Neural cell (in vitro differentiated cells): ENCODE results near the gene NPR2. TPM values are rescaled to one million over a fixed set of nuclear protein-coding genes. Genes with fewer than 3 reads are reported as not detected.

Source experiments
- H2AFZ ChIP-seq: fragments of 200-600, 300-800 bp; sonication (generic), shearing (Covaris generic); 2 replicates; pipeline ENCODE4 v1.6.0; 2014; ENCODE audit warnings: low read depth, mild to moderate bottlenecking, antibody characterized with exemption, low read length, moderate library complexity
- H3F3A ChIP-seq: fragments of 200-600 bp; shearing (Covaris generic); 2 replicates; pipeline ENCODE4 v1.6.1; 2016; ENCODE audit warnings: mild to moderate bottlenecking, moderate library complexity, mixed read lengths, antibody characterized with exemption, low read length; ENCODE audit not compliant: insufficient read depth, poor library complexity, severe bottlenecking
- H3K27ac ChIP-seq: fragments of 200-600, 300-800 bp; sonication (generic), shearing (Covaris generic); 2 replicates; pipeline ENCODE4 v1.5.1; 2014; ENCODE audit warnings: mild to moderate bottlenecking, low read length, moderate library complexity
- H3K27me3 ChIP-seq: fragments of 300-800, 200-600 bp; sonication (generic), shearing (Covaris generic); 2 replicates; pipeline ENCODE4 v1.6.0; 2014; ENCODE audit warnings: mild to moderate bottlenecking, low read depth, low read length, moderate library complexity; ENCODE audit not compliant: insufficient read depth
- H3K36me3 ChIP-seq: fragments of 300-800, 200-600 bp; sonication (generic), shearing (Covaris generic); 2 replicates; pipeline ENCODE4 v1.5.1; 2014; ENCODE audit warnings: mild to moderate bottlenecking, antibody characterized with exemption, low read length, moderate library complexity; ENCODE audit not compliant: insufficient read depth
- H3K4me2 ChIP-seq: fragments of 300-800, 200-600 bp; sonication (generic), shearing (Covaris generic); 2 replicates; pipeline ENCODE4 v1.6.0; 2014; ENCODE audit warnings: mild to moderate bottlenecking, low read length
- H3K4me3 ChIP-seq: fragments of 300-800, 200-600 bp; sonication (generic), shearing (Covaris generic); 2 replicates; pipeline ENCODE4 v1.5.1; 2014; ENCODE audit warnings: mild to moderate bottlenecking, low read length, moderate library complexity
- H3K79me2 ChIP-seq: fragments of 200-600 bp; shearing (Covaris generic); replicated peaks from 2 replicates; pipeline ENCODE4 v1.6.0; 2014; ENCODE audit warnings: mild to moderate bottlenecking, low read length, moderate library complexity; ENCODE audit not compliant: insufficient read depth
- H3K9ac ChIP-seq: fragments of 300-800, 200-600 bp; sonication (generic), shearing (Covaris generic); 2 replicates; pipeline ENCODE4 v1.6.1; 2016; ENCODE audit warnings: mild to moderate bottlenecking, low read length, mixed read lengths
- H3K9me2 ChIP-seq: fragments of 200-600 bp; shearing (Covaris generic); 2 replicates; pipeline ENCODE4 v1.6.1; 2016; ENCODE audit warnings: mild to moderate bottlenecking, low read length, mixed read lengths; ENCODE audit not compliant: insufficient read depth
- H3K9me3 ChIP-seq: fragments of 200-600, 300-800 bp; sonication (generic), shearing (Covaris generic); 2 replicates; pipeline ENCODE4 v1.6.1; 2016; ENCODE audit warnings: mild to moderate bottlenecking, mixed run types, low read length, moderate library complexity, mixed read lengths
- H4K20me1 ChIP-seq: fragments of 200-600 bp; shearing (Covaris generic); 2 replicates; pipeline ENCODE4 v1.6.1; 2016; ENCODE audit warnings: mild to moderate bottlenecking, mixed run types; ENCODE audit not compliant: insufficient read depth
- CTCF ChIP-seq: fragments of 450-650 bp; IDR thresholded peaks from 2 replicates; pipeline ENCODE4 v1.5.1; 2014; ENCODE audit warnings: antibody characterized with exemption, mild to moderate bottlenecking, moderate library complexity; ENCODE audit not compliant: poor library complexity, severe bottlenecking
- EP300 ChIP-seq: fragments of 450-650 bp; conservative IDR thresholded peaks from 2 replicates; pipeline ENCODE4 v1.6.1; 2014; ENCODE audit warnings: antibody characterized with exemption, mild to moderate bottlenecking, moderate library complexity; ENCODE audit not compliant: poor library complexity, severe bottlenecking
- EZH2 ChIP-seq: fragments of 200-600, 300-800 bp; shearing (Covaris generic), sonication (generic); IDR thresholded peaks from 2 replicates; pipeline ENCODE4 v1.6.1; 2014; ENCODE audit warnings: antibody characterized with exemption, low read length, borderline replicate concordance, mild to moderate bottlenecking; ENCODE audit not compliant: insufficient read depth, poor library complexity, severe bottlenecking
- MXI1 ChIP-seq: fragments of 450-650 bp; conservative IDR thresholded peaks from 2 replicates; pipeline ENCODE4 v1.6.1; 2014; ENCODE audit warnings: antibody characterized with exemption, mild to moderate bottlenecking; ENCODE audit not compliant: poor library complexity, severe bottlenecking
- POLR2AphosphoS5 ChIP-seq: IDR thresholded peaks from 2 replicates; pipeline ENCODE4 v1.6.1; 2012
- RAD21 ChIP-seq: fragments of 450-650 bp; conservative IDR thresholded peaks from 2 replicates; pipeline ENCODE4 v1.6.1; 2014; ENCODE audit warnings: antibody characterized with exemption, mild to moderate bottlenecking, moderate library complexity
- REST ChIP-seq: IDR thresholded peaks from 2 replicates; pipeline ENCODE4 v1.6.1; 2012; ENCODE audit warnings: borderline replicate concordance
- SMC3 ChIP-seq: fragments of 450-650 bp; conservative IDR thresholded peaks from 2 replicates; pipeline ENCODE4 v1.6.1; 2014; ENCODE audit warnings: antibody characterized with exemption, mild to moderate bottlenecking, moderate library complexity; ENCODE audit not compliant: poor library complexity
- TAF1 ChIP-seq: IDR thresholded peaks from 2 replicates; pipeline ENCODE4 v1.6.1; 2012; ENCODE audit warnings: low read depth
- polyA plus RNA-seq: library from polyadenylated mRNA; depleted of rRNA; stranded (reverse); fragments of >200 nt; gene quantifications from 2 replicates; pipeline ENCODE4 v1.2.3, GENCODE V29; 2014

Gene NPR2
- polyA plus RNA-seq, 1 donor from 2014 or later: 9.6 TPM

- H3K79me2 ChIP-seq: no peaks in the 10 kb centered on the region
- H3K27ac ChIP-seq: no peak overlapping the region
- H3K4me2 ChIP-seq: no peak overlapping the region
- no peaks in the 10 kb centered on the region for H3K36me3 ChIP-seq
- no peak overlapping the region for H3K4me3 ChIP-seq
- H3F3A ChIP-seq: no peaks in the 10 kb centered on the region
- TF ChIP-seq RAD21 (no peak), POLR2AphosphoS5 (no peak), MXI1 (no peak), EP300 (no peak)
- H3K9me3 ChIP-seq: no peaks in the 10 kb centered on the region
- H3K27me3 ChIP-seq: no peaks in the 10 kb centered on the region
- H2AFZ ChIP-seq: no peak overlapping the region
- H3K9ac ChIP-seq: no peak overlapping the region
- H4K20me1 ChIP-seq: no peaks in the 10 kb centered on the region
- H3K9me2 ChIP-seq: no peaks in the 10 kb centered on the region
These were observed 10.3 kb upstream of the NPR2 start for GRCh38 chr9:35781066-35781465.

- no peaks in the 10 kb centered on the region for H3K9me3 ChIP-seq
- no peaks in the 10 kb centered on the region for H3F3A ChIP-seq
- no peak overlapping the region for H2AFZ ChIP-seq
- TF ChIP-seq REST: no peak
- TF ChIP-seq POLR2AphosphoS5: no peak
- no peak for TF ChIP-seq EP300
- TF ChIP-seq SMC3: no peak
- TF ChIP-seq EZH2: no peak
- no peak for TF ChIP-seq RAD21
- TF ChIP-seq CTCF: no peak
- TF ChIP-seq TAF1: no peak
- TF ChIP-seq MXI1: no peak
- no peaks in the 10 kb centered on the region for H3K36me3 ChIP-seq
- H3K9ac ChIP-seq: no peak overlapping the region
- H3K27me3 ChIP-seq: no peaks in the 10 kb centered on the region
- no peaks in the 10 kb centered on the region for H3K79me2 ChIP-seq
- no peak overlapping the region for H3K4me3 ChIP-seq
- H3K27ac ChIP-seq: no peak overlapping the region
- no peaks in the 10 kb centered on the region for H4K20me1 ChIP-seq
- no peaks in the 10 kb centered on the region for H3K9me2 ChIP-seq
- H3K4me2 ChIP-seq: no peak overlapping the region
These were observed 8.0 kb upstream of the NPR2 start for GRCh38 chr9:35783418-35783817.

GRCh38 chr9:35789541-35789940 is 1.9 kb upstream of the NPR2 start:
- Histone ChIP-seq H3K4me3 (no peak overlapping the region), H3K79me2 (no peaks in the 10 kb centered on the region), H3K9ac (no peak overlapping the region), H3F3A (no peaks in the 10 kb centered on the region), H3K9me2 (no peaks in the 10 kb centered on the region), H3K9me3 (no peaks in the 10 kb centered on the region), H2AFZ (no peak overlapping the region), H3K4me2 (no peak overlapping the region), H3K27me3 (no peaks in the 10 kb centered on the region), H3K36me3 (no peaks in the 10 kb centered on the region), H3K27ac (no peak overlapping the region), H4K20me1 (no peaks in the 10 kb centered on the region)
- TF ChIP-seq EP300 (no peak), SMC3 (no peak), RAD21 (no peak), MXI1 (no peak), CTCF (no peak), TAF1 (no peak)
